Mesendoderm (in vitro differentiated cells): Measurements from ENCODE around the gene LRRC37A3. TPM values are rescaled to one million over a fixed set of nuclear protein-coding genes. Genes with fewer than 3 reads are reported as not detected.

Experiments
- small RNA-seq: library from polyadenylated mRNA; stranded (forward); fragments of <200 nt; extraction: miRNeasy Mini kit (QIAGEN cat#:217004); gene quantifications from one replicate; pipeline ENCODE3, GENCODE V24; 2013; ENCODE audit not compliant: insufficient read depth

The LRRC37A3 gene

Small RNA genes lying within 50 kb of the gene (small RNA-seq; reads per million reads assigned to genes)
- gene AC037487.3: not detected
- not detected for gene AC103810.6
- gene AC103810.7: not detected
- not detected for gene RDM1P4
- gene RN7SL404P: not detected
- not detected for gene RNU7-115P
